Ovary (tissue), 3 donors: ENCODE measurements around the gene CLK4.

Experiments
- CTCF ChIP-seq, 3 donors: fragments of 450-650 bp in 2 of 3; fragments of 200-600 bp in 1 of 3; IDR thresholded peaks; one replicate each; pipeline versions ENCODE4 v1.5.1 to v1.8.0; 2016 to 2022; ENCODE audit warnings: antibody characterized with exemption in 3 of 3, mild to moderate bottlenecking in 1 of 3
- EP300 ChIP-seq: sonication (generic); formaldehyde crosslinking; IDR thresholded peaks from one replicate; pipeline ENCODE4 v1.6.1; 2017; ENCODE audit warnings: antibody characterized with exemption
- POLR2A ChIP-seq: fragments of 450-650 bp; IDR thresholded peaks from one replicate; pipeline ENCODE4 v1.6.1; 2017; ENCODE audit warnings: antibody characterized with exemption, mild to moderate bottlenecking, moderate library complexity
- donor health status: DM: no; HTN: no; CAD: no.

GRCh38 chr5:178564811-178565550 lies 61.9 kb downstream of the CLK4 start:
- no peak for TF ChIP-seq EP300
- no peak for TF ChIP-seq CTCF (IDR thresholded peaks at IDR 0.05)
- no peak for TF ChIP-seq POLR2A
